H1 (cell line): ENCODE data around the gene TUBGCP5. TPM values are rescaled to one million over a fixed set of nuclear protein-coding genes. Genes with fewer than 3 reads are reported as not detected.

ENCODE experiments used
- CTCF ChIA-PET: fragments of 300-600 bp; sonication (Branson Sonifier 250); formaldehyde crosslinking; loops from one replicate; lab custom pipeline; 2021; ENCODE audit not compliant: partially characterized antibody; lab: Charles Lee
- POLR2A ChIA-PET: fragments of 300-600 bp; sonication (Branson Sonifier 250); formaldehyde crosslinking; loops from one replicate; lab custom pipeline; 2021; ENCODE audit warnings: inconsistent platforms; ENCODE audit not compliant: partially characterized antibody; lab: Charles Lee
- DNase-seq, 2 experiments: peaks; one replicate each; pipeline versions ENCODE4 v3.0.0 to v3.0.0-alpha.2; 2010 to 2022; ENCODE audit warnings: low spot score in 2 of 2, low read depth in 1 of 2, mixed read lengths in 1 of 2
- FAIRE-seq: peaks from 2 replicates; lab custom pipeline; 2011; peaks lifted over from hg19 to GRCh38; lab: Jason Lieb, UNC
- H2AFZ ChIP-seq: 2 replicates; pipeline ENCODE4 v1.8.1; 2012; ENCODE audit warnings: low read length, inconsistent platforms
- H2AK5ac ChIP-seq: 2 replicates; pipeline ENCODE4 v1.6.1; 2013; ENCODE audit warnings: low read depth, low read length
- H2BK120ac ChIP-seq: replicated peaks from 2 replicates; pipeline ENCODE3; 2013; ENCODE audit warnings: low read depth, low read length, inconsistent platforms
- H2BK12ac ChIP-seq: 2 replicates; pipeline ENCODE4 v1.6.1; 2013; ENCODE audit warnings: low read depth, low read length
- H2BK15ac ChIP-seq: 2 replicates; pipeline ENCODE4 v1.6.1; 2013; ENCODE audit warnings: low read length
- H2BK20ac ChIP-seq: 2 replicates; pipeline ENCODE4 v1.6.1; 2013; ENCODE audit warnings: low read length
- H2BK5ac ChIP-seq: 2 replicates; pipeline ENCODE4 v1.6.1; 2013; ENCODE audit warnings: low read depth, low read length
- H3K14ac ChIP-seq: 2 replicates; pipeline ENCODE4 v1.6.1; 2013; ENCODE audit warnings: inconsistent platforms; ENCODE audit not compliant: insufficient read length
- H3K18ac ChIP-seq: 2 replicates; pipeline ENCODE4 v1.6.1; 2013; ENCODE audit warnings: low read length; ENCODE audit errors: extremely low read depth
- H3K23ac ChIP-seq: 2 replicates; pipeline ENCODE4 v1.6.1; 2013; ENCODE audit warnings: inconsistent platforms; ENCODE audit not compliant: insufficient read length
- H3K23me2 ChIP-seq: 2 replicates; pipeline ENCODE4 v1.6.1; 2013; ENCODE audit warnings: low read depth, low read length
- H3K27ac ChIP-seq: 2 replicates; pipeline ENCODE4 v1.6.1; 2011; ENCODE audit warnings: low read depth, low read length, inconsistent platforms
- H3K27me3 ChIP-seq, 4 experiments: replicated peaks in 1 of 4; 1 replicate in 1 of 4; 2 replicates in 3 of 4; pipeline versions ENCODE4 v1.6.1 to v1.8.1; 2011 to 2013; ENCODE audit warnings: low read length in 3 of 4, mild to moderate bottlenecking in 3 of 4, inconsistent platforms in 2 of 4, mixed read lengths in 2 of 4, moderate library complexity in 1 of 4; ENCODE audit not compliant: control insufficient read depth in 3 of 4, insufficient read depth in 3 of 4; ENCODE audit errors: extremely low read depth in 1 of 4
- H3K36me3 ChIP-seq, 4 experiments: 2 replicates each; pipeline versions ENCODE4 v1.6.1 to v1.8.1; 2011 to 2013; ENCODE audit warnings: mild to moderate bottlenecking in 4 of 4, low read length in 3 of 4, moderate library complexity in 2 of 4, control low read depth in 1 of 4, inconsistent platforms in 1 of 4; ENCODE audit not compliant: insufficient read depth in 4 of 4, control insufficient read depth in 2 of 4
- H3K4ac ChIP-seq: replicated peaks from 2 replicates; pipeline ENCODE3; 2013; ENCODE audit warnings: low read length, low read depth, mixed read lengths, inconsistent platforms; ENCODE audit not compliant: insufficient read length
- H3K4me1 ChIP-seq, 4 experiments: replicated peaks in 1 of 4; 1 replicate in 1 of 4; 2 replicates in 3 of 4; pipeline versions ENCODE4 v1.6.1 to v1.8.1; 2011 to 2013; ENCODE audit warnings: low read length in 3 of 4, inconsistent platforms in 2 of 4, mixed read lengths in 1 of 4; ENCODE audit not compliant: insufficient read depth in 4 of 4, control insufficient read depth in 3 of 4
- H3K4me2 ChIP-seq, 2 experiments: 2 replicates each; pipeline versions ENCODE4 v1.6.1 to v1.8.1; 2011 to 2013; ENCODE audit warnings: low read depth in 2 of 2, low read length in 2 of 2, control low read depth in 1 of 2, inconsistent platforms in 1 of 2, mild to moderate bottlenecking in 1 of 2; ENCODE audit not compliant: insufficient read depth in 1 of 2
- H3K4me3 ChIP-seq, 4 experiments: fragments of 200-600, 300-600 bp in 1 of 4; sonication (generic), shearing (Covaris generic), sonication (Bioruptor Twin) in 1 of 4; 2 replicates each; pipeline versions ENCODE4 v1.5.1 to v1.8.1; 2011 to 2016; ENCODE audit warnings: low read length in 4 of 4, low read depth in 3 of 4, control low read depth in 2 of 4, inconsistent platforms in 2 of 4, mild to moderate bottlenecking in 2 of 4, mixed read lengths in 1 of 4, moderate library complexity in 1 of 4; ENCODE audit not compliant: insufficient read depth in 2 of 4; ENCODE audit errors: extremely low read depth in 1 of 4
- H3K56ac ChIP-seq: replicated peaks from 2 replicates; pipeline ENCODE3; 2013; ENCODE audit warnings: low read depth, mild to moderate bottlenecking, mixed read lengths, low read length, inconsistent platforms; ENCODE audit not compliant: insufficient read length
- H3K79me1 ChIP-seq: 2 replicates; pipeline ENCODE4 v1.6.1; 2013; ENCODE audit warnings: low read depth, low read length, control low read depth
- H3K79me2 ChIP-seq, 2 experiments: 2 replicates each; pipeline versions ENCODE4 v1.6.1 to v1.8.1; 2012 to 2013; ENCODE audit warnings: low read length in 2 of 2, mild to moderate bottlenecking in 2 of 2, inconsistent platforms in 1 of 2; ENCODE audit not compliant: insufficient read depth in 2 of 2, control insufficient read depth in 1 of 2
- H3K9ac ChIP-seq, 4 experiments: replicated peaks in 1 of 4; 1 replicate in 1 of 4; 2 replicates in 3 of 4; pipeline versions ENCODE4 v1.6.1 to v1.8.1; 2011 to 2013; ENCODE audit warnings: low read depth in 3 of 4, low read length in 3 of 4, control low read depth in 2 of 4, mild to moderate bottlenecking in 2 of 4, moderate library complexity in 2 of 4, inconsistent platforms in 1 of 4; ENCODE audit errors: extremely low read depth in 1 of 4
- H3K9me3 ChIP-seq, 2 experiments: 2 replicates each; pipeline versions ENCODE4 v1.6.1 to v1.8.1; 2012 to 2013; ENCODE audit warnings: mild to moderate bottlenecking in 2 of 2, moderate library complexity in 2 of 2, control low read depth in 1 of 2, inconsistent platforms in 1 of 2, low read depth in 1 of 2, low read length in 1 of 2, mixed read lengths in 1 of 2; ENCODE audit not compliant: insufficient read depth in 2 of 2
- H4K20me1 ChIP-seq, 2 experiments: replicated peaks in 1 of 2; 2 replicates each; pipeline versions ENCODE3 to v1.8.1; 2011 to 2013; ENCODE audit warnings: inconsistent platforms in 2 of 2, low read length in 2 of 2, mild to moderate bottlenecking in 1 of 2; ENCODE audit not compliant: insufficient read depth in 2 of 2, control insufficient read depth in 1 of 2
- H4K5ac ChIP-seq: 2 replicates; pipeline ENCODE4 v1.6.1; 2013; ENCODE audit warnings: low read length, low read depth, mixed read lengths, inconsistent platforms; ENCODE audit not compliant: insufficient read length
- H4K8ac ChIP-seq: 2 replicates; pipeline ENCODE4 v1.8.0; 2013; ENCODE audit warnings: mild to moderate bottlenecking, moderate library complexity, low read length, inconsistent platforms; ENCODE audit not compliant: insufficient read depth; ENCODE audit errors: extremely low read depth
- H4K91ac ChIP-seq: replicated peaks from 2 replicates; pipeline ENCODE3; 2013; ENCODE audit warnings: low read length, mixed read lengths, inconsistent platforms; ENCODE audit not compliant: insufficient read length
- CEBPB ChIP-seq: IDR thresholded peaks from 2 replicates; pipeline ENCODE4 v1.6.1; 2012; ENCODE audit warnings: low read depth, low read length
- CTBP2 ChIP-seq: IDR thresholded peaks from 2 replicates; pipeline ENCODE4 v1.7.0; 2011; ENCODE audit warnings: borderline replicate concordance, mild to moderate bottlenecking, moderate library complexity, mixed read lengths, low read length; ENCODE audit not compliant: insufficient read depth, insufficient read length
- SIN3A ChIP-seq, 2 experiments: IDR thresholded peaks in 1 of 2; conservative IDR thresholded peaks in 1 of 2; 2 replicates each; pipeline ENCODE4 v1.6.1; 2011 to 2012; ENCODE audit warnings: low read length in 2 of 2, improper control_type of control experiment in 1 of 2, low read depth in 1 of 2, mild to moderate bottlenecking in 1 of 2
- SIX5 ChIP-seq: IDR thresholded peaks from 2 replicates; pipeline ENCODE4 v1.6.1; 2011; ENCODE audit warnings: mild to moderate bottlenecking, low read depth, low read length
- TEAD4 ChIP-seq: IDR thresholded peaks from 2 replicates; pipeline ENCODE4 v1.6.1; 2012; ENCODE audit warnings: low read depth, low read length, inconsistent platforms, mixed read lengths
- WGBS, 2 experiments: shearing (Covaris generic) in 1 of 2; methylation state at CpG; one replicate each; pipeline versions ENCODE4 v1.1.6 to v1.1.7; 2013 to 2015; ENCODE audit warnings: low lambda C conversion rate in 2 of 2, mixed read lengths in 2 of 2, inconsistent platforms in 1 of 2, low coverage in 1 of 2, missing lambda C conversion rate in 1 of 2; ENCODE audit not compliant: insufficient replicate concordance in 2 of 2, insufficient coverage in 1 of 2, insufficient read length in 1 of 2; ENCODE audit errors: extremely low coverage in 1 of 2, missing lambda C conversion rate in 1 of 2; 5-methylcytosine and 5-hydroxymethylcytosine counted together
- polyA plus RNA-seq, 7 experiments: library from polyadenylated mRNA; depleted of rRNA in 3 of 7; stranded (reverse) in 5 of 7; unstranded in 2 of 7; fragments of >200 nt in 5 of 7; fragments of 200-250 nt in 2 of 7; gene quantifications; 1 replicate in 5 of 7; 2 replicates in 1 of 7; 4 replicates in 1 of 7; pipeline versions ENCODE4 v1.2.1 to v1.2.3, GENCODE V29; 2011 to 2013; ENCODE audit warnings: missing spikeins in 2 of 7, mixed read lengths in 2 of 7
- total RNA-seq: library from RNA; stranded (reverse); fragmentation: NEBNext Ultra II Directional; extraction: Animal tissue kit (Norgen Biotek cat#: 25700); gene quantifications from 2 replicates; pipeline ENCODE4 v1.2.1, GENCODE V29; 2021

TUBGCP5 gene
- total and polyA plus RNA-seq, 2 of the 8 experiments (the other 6 are each of a cell fraction or from before 2014, with no cell fraction given), result 6.3 to 12.5 TPM

DNA sequence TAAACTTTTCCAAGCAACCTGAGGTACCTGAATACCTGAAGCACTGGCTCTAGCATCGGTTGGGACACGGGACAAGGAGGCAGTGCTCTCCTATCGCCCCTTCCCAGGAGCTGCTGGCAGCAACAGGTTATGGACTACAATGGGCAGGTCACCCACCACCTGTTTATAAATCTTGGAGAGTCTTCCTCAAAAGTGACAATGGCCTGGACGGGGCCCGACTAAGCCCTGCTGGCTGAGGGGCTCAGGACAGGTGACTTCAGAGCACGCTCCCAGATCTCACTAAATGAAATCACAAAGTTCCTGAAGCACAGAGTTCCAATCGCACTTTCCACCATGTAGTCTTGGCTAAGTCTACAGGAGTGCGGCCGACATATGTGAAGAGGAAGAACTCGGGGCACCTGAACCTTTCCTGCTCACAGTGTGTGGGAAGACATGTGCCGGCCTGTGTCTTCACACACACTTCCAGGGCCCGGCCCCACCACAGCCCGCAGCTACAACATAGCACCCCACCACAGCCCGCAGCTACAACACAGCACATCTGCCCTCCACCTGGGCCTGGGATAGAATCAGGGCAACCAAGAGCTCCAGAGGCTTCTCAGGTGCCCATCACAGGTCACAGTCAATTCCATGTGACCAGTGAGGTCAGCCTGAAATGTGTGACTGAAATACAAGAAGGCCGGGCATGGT is 72.1 kb downstream of the TUBGCP5 start:
- CTCF ChIA-PET, result no interaction called here

More for the DNA sequence above, 72.1 kb downstream of the TUBGCP5 start:
- Histone ChIP-seq H4K20me1 (peaks cover 12 to 16% of the 10 kb centered on the region in 2 experiments), H3K79me1 (peaks cover 23% of the 10 kb centered on the region), H3K14ac (no peak overlapping the region), H3K9ac (no peak overlapping the region), H2BK20ac (no peak overlapping the region), H3K36me3 (no peaks in the 10 kb centered on the region), H3K4ac (no peak overlapping the region), H2AFZ (no peak overlapping the region), H3K18ac (no peak overlapping the region), H3K27ac (no peak overlapping the region), H2AK5ac (no peak overlapping the region), H4K8ac (no peak overlapping the region; the same call in 1 of the 2 replicates), H4K91ac (no peak overlapping the region), H2BK120ac (no peak overlapping the region), H2BK12ac (no peak overlapping the region), H3K4me2 (no peak overlapping the region), H3K4me1 (peaks cover 0 to 9% (median 3%) of the 10 kb centered on the region in 4 experiments; a peak in 5 of 7 replicates), H3K79me2 (peaks cover 0 to 59% of the 10 kb centered on the region in 2 experiments; a peak in 2 of 4 replicates), H2BK5ac (no peak overlapping the region), H4K5ac (no peak overlapping the region), H3K4me3 (no peak overlapping the region), H3K56ac (no peak overlapping the region), H3K23me2 (no peaks in the 10 kb centered on the region; the same call in 1 of the 2 replicates), H3K23ac (no peak overlapping the region), H2BK15ac (no peak overlapping the region), H3K9me3 (no peaks in the 10 kb centered on the region), H3K27me3 (no peaks in the 10 kb centered on the region)
- POLR2A ChIA-PET, result interaction anchor here (0.7 to 2.7 kb wide), 2 partner anchors 12 to 16 kb away, joined by 3 to 7 read pairs; no protein-coding TSS in a partner anchor
- DNase-seq (no peak), FAIRE-seq (no peak)
- TF ChIP-seq SIN3A (conservative IDR thresholded peaks at IDR 0.05 in 1 of 2, IDR thresholded peaks at IDR 0.05 in 1 of 2; ENCODE audit: low read depth in 1 of 2, low read length in 2 of 2) (no peak), CTBP2 (no peak), TEAD4 (no peak), CEBPB (no peak), SIX5 (no peak)
- WGBS, 2 experiments, result 92% methylated on average over 15 of the region's 15 CpGs; no CpG with 5 or more reads in 1 of the 2 experiments
